ENCODE results near the gene DDHD1. TPM values are rescaled to one million over a fixed set of nuclear protein-coding genes. Genes with fewer than 3 reads are reported as not detected.

Gene DDHD1
- total and polyA plus RNA-seq, 2 experiments from 2014 or later, result 6.2 to 18.8 TPM

GRCh38 chr14:53128303-53129028 is 24.7 kb downstream of the DDHD1 start:
- Histone ChIP-seq H3K9me2 (replicated peaks; ENCODE audit: insufficient read depth) (no peaks in the 10 kb centered on the region), H3K36me3 (replicated peaks; ENCODE audit: insufficient read depth, low read depth) (no peaks in the 10 kb centered on the region), H3K4me1 (ENCODE audit: insufficient read depth) (no peaks in the 10 kb centered on the region), H3K79me2 (peaks cover 9% of the 10 kb centered on the region), H3K27me3 (no peaks in the 10 kb centered on the region), H2AFZ (no peak overlapping the region), H3K9me3 (ENCODE audit: low read depth) (no peaks in the 10 kb centered on the region), H3K4me3 (no peak overlapping the region), H3K27ac (no peak overlapping the region), H4K20me1 (ENCODE audit: insufficient read depth, poor library complexity, severe bottlenecking) (no peaks in the 10 kb centered on the region), H3K4me2 (no peak overlapping the region)
- 95% methylated on average over 2 of the region's 2 CpGs for WGBS (ENCODE audit: low lambda C conversion rate, missing lambda C conversion rate)
- TF ChIP-seq CTCF (IDR thresholded peaks at IDR 0.05; ENCODE audit: poor library complexity) (no peak), EZH2 (IDR thresholded peaks at IDR 0.05; ENCODE audit: borderline replicate concordance) (no peak), EZH2phosphoT487 (IDR thresholded peaks at IDR 0.05; ENCODE audit: low read depth, severe bottlenecking, unreplicated experiment) (no peak)
- no peak for DNase-seq (ENCODE audit: low spot score)

GRCh38 chr14:53127832-53128231 is 25.3 kb downstream of the DDHD1 start:
- no peaks in the 10 kb centered on the region for H3K27me3 ChIP-seq
- H3K9me2 ChIP-seq (replicated peaks; ENCODE audit: insufficient read depth), result no peaks in the 10 kb centered on the region
- H3K4me2 ChIP-seq, result no peak overlapping the region
- no peaks in the 10 kb centered on the region for H4K20me1 ChIP-seq (ENCODE audit: insufficient read depth, poor library complexity, severe bottlenecking)
- no peak overlapping the region for H3K4me3 ChIP-seq
- H3K27ac ChIP-seq, result no peak overlapping the region
- 96% methylated on average over 7 of the region's 7 CpGs for WGBS (ENCODE audit: low lambda C conversion rate, missing lambda C conversion rate)
- H3K9me3 ChIP-seq (ENCODE audit: low read depth), result no peaks in the 10 kb centered on the region
- peaks cover 8% of the 10 kb centered on the region for H3K79me2 ChIP-seq
- TF ChIP-seq CTCF (IDR thresholded peaks at IDR 0.05; ENCODE audit: poor library complexity), result no peak
- no peak for TF ChIP-seq EZH2 (IDR thresholded peaks at IDR 0.05; ENCODE audit: borderline replicate concordance)
- no peak for TF ChIP-seq EZH2phosphoT487 (IDR thresholded peaks at IDR 0.05; ENCODE audit: low read depth, severe bottlenecking, unreplicated experiment)
- H2AFZ ChIP-seq, result no peak overlapping the region
- no peaks in the 10 kb centered on the region for H3K4me1 ChIP-seq (ENCODE audit: insufficient read depth)
- DNase-seq (ENCODE audit: low spot score), result no peak
- H3K36me3 ChIP-seq (replicated peaks; ENCODE audit: insufficient read depth, low read depth), result no peaks in the 10 kb centered on the region

GRCh38 chr14:53127151-53127550 is 26.0 kb downstream of the DDHD1 start:
- peaks cover 8% of the 10 kb centered on the region for H3K79me2 ChIP-seq
- H3K4me1 ChIP-seq (ENCODE audit: insufficient read depth), result no peaks in the 10 kb centered on the region
- no peak for DNase-seq (ENCODE audit: low spot score)
- WGBS (ENCODE audit: low lambda C conversion rate, missing lambda C conversion rate), result 27% methylated on average over 1 of the region's 1 CpG
- no peaks in the 10 kb centered on the region for H4K20me1 ChIP-seq (ENCODE audit: insufficient read depth, poor library complexity, severe bottlenecking)
- no peak overlapping the region for H3K27ac ChIP-seq
- no peaks in the 10 kb centered on the region for H3K27me3 ChIP-seq
- TF ChIP-seq EZH2 (IDR thresholded peaks at IDR 0.05; ENCODE audit: borderline replicate concordance) (no peak), EZH2phosphoT487 (IDR thresholded peaks at IDR 0.05; ENCODE audit: low read depth, severe bottlenecking, unreplicated experiment) (no peak), CTCF (IDR thresholded peaks at IDR 0.05; ENCODE audit: poor library complexity) (no peak)
- no peak overlapping the region for H2AFZ ChIP-seq
- peak overlapping the region; percentile 45 for H3K4me2 ChIP-seq
- H3K9me2 ChIP-seq (replicated peaks; ENCODE audit: insufficient read depth), result no peaks in the 10 kb centered on the region
- H3K9me3 ChIP-seq (ENCODE audit: low read depth), result no peaks in the 10 kb centered on the region
- no peak overlapping the region for H3K4me3 ChIP-seq
- H3K36me3 ChIP-seq (replicated peaks; ENCODE audit: insufficient read depth, low read depth), result no peaks in the 10 kb centered on the region
